ENCODE results near the gene NPHP4. TPM values are rescaled to one million over a fixed set of nuclear protein-coding genes. Genes with fewer than 3 reads are reported as not detected.
"Not testable (repeated sequence)": the region's sequence is repeated elsewhere in the genome, so short reads cannot be mapped to it uniquely, and the experiment has no call there.

NPHP4 gene
- total RNA-seq, 8 experiments from 2014 or later = 4.5 to 20.2 (median 11.0) TPM

GRCh38 chr1:5861871-5862825, 130.1 kb downstream of the NPHP4 start:
- H3K4me3 ChIP-seq = no peak overlapping the region
- in situ Hi-C loops (cut with MboI; ENCODE audit: low pct_unique_long_range_greater_than_20kb in 2 of 9, low sequenced_read_pairs in 9 of 9, unreplicated experiment in 9 of 9) = no loop called here
- ATAC-seq (replicated peaks in 6 of 8) = peak in 2 of 8 experiments; percentile 80 to 85
- no peak overlapping the region for H3K27ac ChIP-seq
- WGBS, 10 experiments = 64 to 94% (median 90%) methylated on average over 1 to 21 of the region's 27 CpGs; no CpG with 5 or more reads in 2 of the 10 experiments
- H3K4me1 ChIP-seq (replicated peaks in 1 of 2) = no peaks in the 10 kb centered on the region

- WGBS, 10 experiments = 70 to 94% (median 78%) methylated on average over 3 to 16 of the region's 19 CpGs; no CpG with 5 or more reads in 5 of the 10 experiments
- in situ Hi-C loops (cut with MboI; ENCODE audit: low pct_unique_long_range_greater_than_20kb in 2 of 9, low sequenced_read_pairs in 9 of 9, unreplicated experiment in 9 of 9) = no loop called here
These were observed 131.9 kb downstream of the NPHP4 start for GRCh38 chr1:5860277-5860676.

GRCh38 chr1:5859766-5860165, 132.5 kb downstream of the NPHP4 start:
- no peak overlapping the region for H3K4me3 ChIP-seq
- in situ Hi-C loops (cut with MboI; ENCODE audit: low pct_unique_long_range_greater_than_20kb in 2 of 9, low sequenced_read_pairs in 9 of 9, unreplicated experiment in 9 of 9) = no loop called here
- no peak for ATAC-seq (replicated peaks in 6 of 8)
- no peak overlapping the region for H3K27ac ChIP-seq
- H3K4me1 ChIP-seq (replicated peaks in 1 of 2) = no peaks in the 10 kb centered on the region
- 80 to 100% (median 97%) methylated on average over 1 to 7 of the region's 16 CpGs; no CpG with 5 or more reads in 4 of the 10 experiments for WGBS, 10 experiments

More at GRCh38 chr1:5860277-5860676, 131.9 kb downstream of the NPHP4 start:
- ATAC-seq (replicated peaks in 6 of 8) = peak in 1 of 8 experiments; percentile 17
- H3K4me3 ChIP-seq = no peak overlapping the region
- no peaks in the 10 kb centered on the region for H3K4me1 ChIP-seq (replicated peaks in 1 of 2)
- H3K27ac ChIP-seq = no peak overlapping the region

GRCh38 chr1:5858844-5859407, 133.3 kb downstream of the NPHP4 start:
- WGBS, 10 experiments = 81 to 93% (median 85%) methylated on average over 3 to 11 of the region's 25 CpGs; no CpG with 5 or more reads in 6 of the 10 experiments
- in situ Hi-C loops (cut with MboI; ENCODE audit: low pct_unique_long_range_greater_than_20kb in 2 of 9, low sequenced_read_pairs in 9 of 9, unreplicated experiment in 9 of 9) = no loop called here
- Histone ChIP-seq H3K27ac (no peak overlapping the region), H3K4me1 (replicated peaks in 1 of 2) (no peaks in the 10 kb centered on the region), H3K4me3 (no peak overlapping the region)
- peak in 3 of 8 experiments; percentile 5 to 37 (median 21) for ATAC-seq (replicated peaks in 6 of 8)

- WGBS, 10 experiments = 93 to 100% methylated on average over 2 to 5 of the region's 19 CpGs; no CpG with 5 or more reads in 8 of the 10 experiments
- H3K27ac ChIP-seq = no peak overlapping the region
- no peaks in the 10 kb centered on the region for H3K4me1 ChIP-seq (replicated peaks in 1 of 2)
- in situ Hi-C loops (cut with MboI; ENCODE audit: low pct_unique_long_range_greater_than_20kb in 2 of 9, low sequenced_read_pairs in 9 of 9, unreplicated experiment in 9 of 9) = no loop called here
- no peak overlapping the region for H3K4me3 ChIP-seq
- peak in 2 of 8 experiments; percentile 3 to 9 for ATAC-seq (replicated peaks in 6 of 8)
These were observed 134.0 kb downstream of the NPHP4 start for GRCh38 chr1:5858246-5858645.

GRCh38 chr1:5857508-5858090, 134.6 kb downstream of the NPHP4 start:
- Histone ChIP-seq H3K4me3 (no peak overlapping the region), H3K27ac (no peak overlapping the region), H3K4me1 (replicated peaks in 1 of 2) (no peaks in the 10 kb centered on the region)
- ATAC-seq (replicated peaks in 6 of 8) = peak in 4 of 8 experiments; percentile 4 to 70 (median 62)
- in situ Hi-C loops (cut with MboI; ENCODE audit: low pct_unique_long_range_greater_than_20kb in 2 of 9, low sequenced_read_pairs in 9 of 9, unreplicated experiment in 9 of 9) = no loop called here
- WGBS, 10 experiments = 12 to 74% (median 62%) methylated on average over 3 to 15 of the region's 16 CpGs; no CpG with 5 or more reads in 3 of the 10 experiments

- H3K4me1 ChIP-seq (replicated peaks in 1 of 2) = no peaks in the 10 kb centered on the region
- H3K27ac ChIP-seq = no peak overlapping the region
- in situ Hi-C loops (cut with MboI; ENCODE audit: low pct_unique_long_range_greater_than_20kb in 2 of 9, low sequenced_read_pairs in 9 of 9, unreplicated experiment in 9 of 9) = no loop called here
- ATAC-seq (replicated peaks in 6 of 8) = peak in 1 of 8 experiments; percentile 12
- WGBS, 10 experiments = 85 to 100% (median 93%) methylated on average over 1 to 12 of the region's 17 CpGs; no CpG with 5 or more reads in 4 of the 10 experiments
- H3K4me3 ChIP-seq = no peak overlapping the region
These were observed 135.2 kb downstream of the NPHP4 start for GRCh38 chr1:5857011-5857410.

- 81 to 100% (median 93%) methylated on average over 2 to 15 of the region's 16 CpGs; no CpG with 5 or more reads in 4 of the 10 experiments for WGBS, 10 experiments
- no peaks in the 10 kb centered on the region for H3K4me1 ChIP-seq (replicated peaks in 1 of 2)
- no peak for ATAC-seq (replicated peaks in 6 of 8)
- in situ Hi-C loops (cut with MboI; ENCODE audit: low pct_unique_long_range_greater_than_20kb in 2 of 9, low sequenced_read_pairs in 9 of 9, unreplicated experiment in 9 of 9) = no loop called here
- no peak overlapping the region for H3K4me3 ChIP-seq
- no peak overlapping the region for H3K27ac ChIP-seq
These were observed 135.9 kb downstream of the NPHP4 start for GRCh38 chr1:5856246-5856815.

- H3K4me3 ChIP-seq = no peak overlapping the region
- no peaks in the 10 kb centered on the region for H3K4me1 ChIP-seq (replicated peaks in 1 of 2)
- WGBS, 10 experiments = 60 to 100% (median 86%) methylated on average over 1 to 15 of the region's 20 CpGs; no CpG with 5 or more reads in 3 of the 10 experiments
- H3K27ac ChIP-seq = no peak overlapping the region
- ATAC-seq (replicated peaks in 6 of 8) = no peak
- in situ Hi-C loops (cut with MboI; ENCODE audit: low pct_unique_long_range_greater_than_20kb in 2 of 9, low sequenced_read_pairs in 9 of 9, unreplicated experiment in 9 of 9) = no loop called here
These were observed 136.9 kb downstream of the NPHP4 start for GRCh38 chr1:5855196-5855897.

GRCh38 chr1:5854754-5855153, 137.5 kb downstream of the NPHP4 start:
- Histone ChIP-seq H3K4me3 (no peak overlapping the region), H3K4me1 (replicated peaks in 1 of 2) (no peaks in the 10 kb centered on the region), H3K27ac (no peak overlapping the region)
- WGBS, 10 experiments = 70 to 100% (median 93%) methylated on average over 1 to 3 of the region's 3 CpGs; no CpG with 5 or more reads in 3 of the 10 experiments
- in situ Hi-C loops (cut with MboI; ENCODE audit: low pct_unique_long_range_greater_than_20kb in 2 of 9, low sequenced_read_pairs in 9 of 9, unreplicated experiment in 9 of 9) = no loop called here
- no peak for ATAC-seq (replicated peaks in 6 of 8)

- H3K4me3 ChIP-seq; in situ Hi-C loops (cut with MboI; ENCODE audit: low pct_unique_long_range_greater_than_20kb in 2 of 9, low sequenced_read_pairs in 9 of 9, unreplicated experiment in 9 of 9); H3K4me1 ChIP-seq (replicated peaks in 1 of 2); ATAC-seq (replicated peaks in 6 of 8); H3K27ac ChIP-seq: not testable (repeated sequence)
- WGBS, 10 experiments = 33 to 80% (median 75%) methylated on average over 1 to 5 of the region's 5 CpGs; no CpG with 5 or more reads in 2 of the 10 experiments
These were observed 138.4 kb downstream of the NPHP4 start for GRCh38 chr1:5853858-5854257.

GRCh38 chr1:5850503-5850902, 141.7 kb downstream of the NPHP4 start:
- in situ Hi-C loops (cut with MboI; ENCODE audit: low pct_unique_long_range_greater_than_20kb in 2 of 9, low sequenced_read_pairs in 9 of 9, unreplicated experiment in 9 of 9) = no loop called here
- 0 to 92% (median 60%) methylated on average over 1 to 7 of the region's 8 CpGs; no CpG with 5 or more reads in 3 of the 10 experiments for WGBS, 10 experiments
- no peaks in the 10 kb centered on the region for H3K4me1 ChIP-seq (replicated peaks in 1 of 2)
- ATAC-seq (replicated peaks in 6 of 8) = no peak
- H3K27ac ChIP-seq = no peak overlapping the region
- H3K4me3 ChIP-seq = no peak overlapping the region
